SK-N-SH (cell line): ENCODE data around the gene SSTR3.

Experiments used
- CTCF ChIP-seq: fragments of 200-600 bp; sonication (generic); IDR thresholded peaks from 2 replicates; pipeline ENCODE4 v1.6.1; 2017; ENCODE audit warnings: antibody characterized with exemption, mild to moderate bottlenecking, moderate library complexity
- REST ChIP-seq: IDR thresholded peaks from 2 replicates; pipeline ENCODE4 v1.6.1; 2012; ENCODE audit warnings: mild to moderate bottlenecking, low read depth, low read length, moderate library complexity
- SMC3 ChIP-seq: IDR thresholded peaks from 2 replicates; pipeline ENCODE4 v1.6.1; 2012; ENCODE audit warnings: low read depth, low read length, improper control_type of control experiment
- TCF12 ChIP-seq: IDR thresholded peaks from 2 replicates; pipeline ENCODE4 v1.4.0; 2012
- USF2 ChIP-seq: fragments of 150-350 bp; IDR thresholded peaks from 2 replicates; pipeline ENCODE4 v1.6.1; 2017; ENCODE audit warnings: antibody characterized with exemption, low read length, low read depth, borderline replicate concordance
- YY1 ChIP-seq: IDR thresholded peaks from 2 replicates; pipeline ENCODE4 v1.4.0; 2012; ENCODE audit warnings: low read depth, mild to moderate bottlenecking
- ZBTB33 ChIP-seq: IDR thresholded peaks from 2 replicates; pipeline ENCODE4 v1.4.0; 2012; ENCODE audit warnings: low read depth, borderline replicate concordance

- TF ChIP-seq CTCF (no peak), ZBTB33 (no peak), TCF12 (no peak; the same call in 1 of the 2 replicates), REST (no peak), USF2 (no peak), SMC3 (no peak), YY1 (no peak)
Measured at GRCh38 chr22:37187891-37188761, 24.2 kb downstream of the SSTR3 start, which contains the start of gene C1QTNF6.
